Ovary (tissue), 3 donors: Measurements from ENCODE around the gene CDKL1.

ENCODE experiments used
- EP300 ChIP-seq: sonication (generic); formaldehyde crosslinking; IDR thresholded peaks from one replicate; pipeline ENCODE4 v1.6.1; 2017; ENCODE audit warnings: antibody characterized with exemption
- POLR2A ChIP-seq: fragments of 450-650 bp; IDR thresholded peaks from one replicate; pipeline ENCODE4 v1.6.1; 2017; ENCODE audit warnings: antibody characterized with exemption, mild to moderate bottlenecking, moderate library complexity
- TF ChIP-seq, protein P1 (sequence below), 3 donors: fragments of 450-650 bp in 2 of 3; fragments of 200-600 bp in 1 of 3; IDR thresholded peaks; one replicate each; pipeline versions ENCODE4 v1.5.1 to v1.8.0; 2016 to 2022; ENCODE audit warnings: antibody characterized with exemption in 3 of 3, mild to moderate bottlenecking in 1 of 3
- donor health status: DM: no; HTN: no; CAD: no.

DNA sequence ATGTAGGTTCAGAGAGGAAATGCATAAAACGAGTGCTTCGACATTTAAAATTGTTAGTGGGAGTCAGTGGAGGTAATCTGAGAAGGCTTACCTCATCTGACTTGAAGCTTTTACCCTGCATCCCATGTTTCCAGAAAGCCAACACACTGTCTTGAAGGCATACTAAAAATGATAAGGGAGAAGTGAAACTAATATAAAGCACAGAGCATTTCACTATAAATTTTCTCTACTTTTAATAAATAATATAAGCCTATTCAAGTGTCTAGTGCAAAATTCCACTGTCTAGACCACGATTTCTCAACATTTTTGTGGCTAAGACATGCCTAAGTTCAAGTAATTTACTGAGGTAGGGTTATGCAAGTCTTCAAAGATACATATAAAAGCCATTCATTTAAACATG is 29.1 kb upstream of the CDKL1 start:
- TF ChIP-seq EP300 (no peak), POLR2A (no peak)
- TF ChIP-seq, protein P1, sequence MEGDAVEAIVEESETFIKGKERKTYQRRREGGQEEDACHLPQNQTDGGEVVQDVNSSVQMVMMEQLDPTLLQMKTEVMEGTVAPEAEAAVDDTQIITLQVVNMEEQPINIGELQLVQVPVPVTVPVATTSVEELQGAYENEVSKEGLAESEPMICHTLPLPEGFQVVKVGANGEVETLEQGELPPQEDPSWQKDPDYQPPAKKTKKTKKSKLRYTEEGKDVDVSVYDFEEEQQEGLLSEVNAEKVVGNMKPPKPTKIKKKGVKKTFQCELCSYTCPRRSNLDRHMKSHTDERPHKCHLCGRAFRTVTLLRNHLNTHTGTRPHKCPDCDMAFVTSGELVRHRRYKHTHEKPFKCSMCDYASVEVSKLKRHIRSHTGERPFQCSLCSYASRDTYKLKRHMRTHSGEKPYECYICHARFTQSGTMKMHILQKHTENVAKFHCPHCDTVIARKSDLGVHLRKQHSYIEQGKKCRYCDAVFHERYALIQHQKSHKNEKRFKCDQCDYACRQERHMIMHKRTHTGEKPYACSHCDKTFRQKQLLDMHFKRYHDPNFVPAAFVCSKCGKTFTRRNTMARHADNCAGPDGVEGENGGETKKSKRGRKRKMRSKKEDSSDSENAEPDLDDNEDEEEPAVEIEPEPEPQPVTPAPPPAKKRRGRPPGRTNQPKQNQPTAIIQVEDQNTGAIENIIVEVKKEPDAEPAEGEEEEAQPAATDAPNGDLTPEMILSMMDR (IDR thresholded peaks at IDR 0.05) = no peak
